ENCODE results near the gene KLKB1.

DNA sequence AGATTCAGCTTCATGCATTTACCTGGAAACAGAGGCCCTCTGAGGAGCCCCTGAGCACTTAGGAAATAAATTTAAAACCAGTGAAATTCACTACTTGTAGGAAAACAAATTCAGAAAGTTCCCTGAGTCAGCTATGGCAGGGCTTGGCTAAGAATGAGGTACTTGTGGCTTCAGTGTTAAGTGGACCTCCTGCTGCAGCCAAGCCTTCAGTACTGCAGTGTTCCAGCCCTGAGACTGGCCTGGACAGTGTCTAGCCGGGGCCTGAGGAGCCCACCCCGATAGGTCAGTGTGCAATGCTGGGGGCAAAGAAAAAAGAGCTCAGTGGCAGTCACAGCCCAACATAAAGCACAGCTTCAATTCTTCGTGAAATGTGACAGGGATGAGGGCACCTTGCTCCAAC lies 80.6 kb downstream of the KLKB1 start:
- no peak for TF ChIP-seq POLR2AphosphoS5 (IDR thresholded peaks at IDR 0.05)
- TF ChIP-seq, protein P1, sequence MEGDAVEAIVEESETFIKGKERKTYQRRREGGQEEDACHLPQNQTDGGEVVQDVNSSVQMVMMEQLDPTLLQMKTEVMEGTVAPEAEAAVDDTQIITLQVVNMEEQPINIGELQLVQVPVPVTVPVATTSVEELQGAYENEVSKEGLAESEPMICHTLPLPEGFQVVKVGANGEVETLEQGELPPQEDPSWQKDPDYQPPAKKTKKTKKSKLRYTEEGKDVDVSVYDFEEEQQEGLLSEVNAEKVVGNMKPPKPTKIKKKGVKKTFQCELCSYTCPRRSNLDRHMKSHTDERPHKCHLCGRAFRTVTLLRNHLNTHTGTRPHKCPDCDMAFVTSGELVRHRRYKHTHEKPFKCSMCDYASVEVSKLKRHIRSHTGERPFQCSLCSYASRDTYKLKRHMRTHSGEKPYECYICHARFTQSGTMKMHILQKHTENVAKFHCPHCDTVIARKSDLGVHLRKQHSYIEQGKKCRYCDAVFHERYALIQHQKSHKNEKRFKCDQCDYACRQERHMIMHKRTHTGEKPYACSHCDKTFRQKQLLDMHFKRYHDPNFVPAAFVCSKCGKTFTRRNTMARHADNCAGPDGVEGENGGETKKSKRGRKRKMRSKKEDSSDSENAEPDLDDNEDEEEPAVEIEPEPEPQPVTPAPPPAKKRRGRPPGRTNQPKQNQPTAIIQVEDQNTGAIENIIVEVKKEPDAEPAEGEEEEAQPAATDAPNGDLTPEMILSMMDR (IDR thresholded peaks at IDR 0.05), result no peak
- no peak for TF ChIP-seq POLR2A (IDR thresholded peaks at IDR 0.05)
- no peak for TF ChIP-seq EP300 (IDR thresholded peaks at IDR 0.05; ENCODE audit: low read depth)

Measured in transverse colon (tissue), 4 donors.